GM18520 (cell line): ENCODE results near the gene PLCB2.

Source experiments
- ATAC-seq: cut with Tn5 transposase; IDR thresholded peaks from one replicate; pipeline ENCODE4 v1.9.1; 2021; ENCODE audit not compliant: unreplicated experiment

PLCB2 gene

GRCh38 chr15:40252141-40252437 is 55.6 kb downstream of the PLCB2 start:
- no peak for ATAC-seq

DNA sequence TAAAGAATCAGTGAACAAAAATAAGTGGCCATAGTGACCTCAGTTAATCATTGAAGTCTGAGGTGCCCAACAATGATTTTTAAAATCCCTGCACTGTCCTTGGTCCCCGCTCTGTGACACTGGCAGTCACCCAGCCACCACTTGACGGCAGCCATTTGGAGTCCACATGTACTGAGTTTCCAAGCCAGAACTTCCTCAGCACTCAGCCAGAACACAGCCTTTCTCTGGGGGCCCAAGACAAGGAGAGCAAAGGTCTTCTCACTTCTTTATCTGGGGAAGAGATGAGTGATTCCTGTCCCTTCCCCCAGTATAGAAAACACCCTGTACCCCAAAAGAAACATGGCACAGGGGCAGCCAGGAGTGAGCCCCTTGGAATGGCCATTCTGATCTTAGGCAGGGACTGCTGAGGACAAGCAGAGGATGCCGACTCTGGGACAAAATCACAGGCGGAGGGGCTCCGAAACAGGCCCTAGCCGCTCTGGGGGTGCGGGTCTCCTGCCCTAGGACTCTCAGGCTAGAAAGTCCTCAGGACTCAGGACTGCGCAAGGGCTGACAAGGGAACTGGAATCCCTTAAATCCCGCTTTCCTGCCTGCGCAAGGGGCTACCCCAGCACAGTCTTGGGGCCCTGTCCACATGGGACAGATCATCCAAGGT is 56.1 kb downstream of the PLCB2 start:
- ATAC-seq = no peak

- no peak for ATAC-seq
Measured at GRCh38 chr15:40250771-40251483, 56.8 kb downstream of the PLCB2 start.

- no peak for ATAC-seq
Measured at GRCh38 chr15:40250304-40250656, 57.5 kb downstream of the PLCB2 start.

DNA sequence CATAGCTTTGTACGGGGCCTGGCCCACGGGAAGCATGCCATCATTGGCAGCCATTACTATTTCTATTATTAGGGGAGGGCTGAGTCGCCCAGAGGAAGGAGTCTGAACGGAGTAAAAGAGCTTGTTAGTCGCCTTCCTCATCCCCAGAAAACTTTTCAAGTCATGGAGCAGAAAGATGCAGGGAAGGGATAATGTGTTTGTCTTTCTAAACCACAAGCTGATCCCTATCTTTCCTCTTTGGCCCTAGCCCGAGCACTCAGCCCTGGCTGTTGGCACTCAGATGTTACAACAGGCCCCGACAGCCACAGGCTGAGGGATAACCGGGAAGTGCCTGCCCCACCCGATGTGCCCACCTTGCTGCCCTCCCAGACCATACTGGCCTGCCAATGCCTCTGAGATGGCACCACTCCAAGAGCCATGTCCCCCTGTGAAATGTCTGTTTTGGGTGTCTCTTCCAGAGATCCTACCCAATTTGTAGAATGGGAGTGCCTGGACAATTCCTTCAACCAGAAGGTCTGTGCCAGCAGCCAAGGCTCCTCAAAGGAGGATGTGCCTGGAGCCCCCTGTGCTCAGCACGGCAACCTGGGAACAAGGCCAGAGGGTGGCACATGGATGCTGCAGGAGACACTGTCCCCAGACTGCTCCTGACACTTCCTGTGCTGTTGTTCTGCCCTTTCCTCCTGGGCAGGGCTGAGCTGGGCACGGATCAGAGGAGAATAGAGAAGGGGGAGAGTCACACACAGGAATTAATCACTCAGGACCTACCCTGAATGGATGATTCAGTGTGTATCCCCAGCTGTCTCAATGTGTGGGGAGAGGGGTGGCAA is 58.0 kb downstream of the PLCB2 start:
- no peak for ATAC-seq

GRCh38 chr15:40248006-40248783 is 59.5 kb downstream of the PLCB2 start:
- no peak for ATAC-seq

DNA sequence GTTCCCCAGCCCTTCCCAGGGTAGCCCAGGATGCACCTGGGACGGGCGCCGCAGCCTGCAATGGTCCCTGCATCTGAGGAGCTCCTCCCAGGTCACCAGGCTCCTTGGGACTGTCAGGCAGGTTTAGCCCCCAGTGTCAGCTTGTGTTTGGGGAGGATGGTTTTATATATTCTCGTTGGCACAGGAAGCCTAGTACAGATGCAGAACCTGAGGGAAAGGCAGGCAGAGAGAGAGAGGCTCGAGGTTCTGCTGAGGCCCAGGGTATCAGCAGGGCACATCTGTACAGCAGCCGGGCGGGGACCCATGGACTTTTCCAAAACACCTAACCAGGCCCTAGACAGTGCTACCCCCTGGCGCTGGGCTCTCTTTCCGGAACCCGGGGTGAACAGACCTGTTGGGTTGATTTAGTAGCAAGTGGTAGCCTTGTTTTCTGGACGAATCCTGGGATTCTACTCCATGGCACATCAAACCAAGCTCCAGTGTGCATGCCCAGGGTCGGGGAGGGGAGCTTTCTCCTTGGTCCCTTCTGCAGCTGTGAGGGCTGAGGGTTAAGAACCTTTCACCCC is 60.2 kb downstream of the PLCB2 start:
- no peak for ATAC-seq

DNA sequence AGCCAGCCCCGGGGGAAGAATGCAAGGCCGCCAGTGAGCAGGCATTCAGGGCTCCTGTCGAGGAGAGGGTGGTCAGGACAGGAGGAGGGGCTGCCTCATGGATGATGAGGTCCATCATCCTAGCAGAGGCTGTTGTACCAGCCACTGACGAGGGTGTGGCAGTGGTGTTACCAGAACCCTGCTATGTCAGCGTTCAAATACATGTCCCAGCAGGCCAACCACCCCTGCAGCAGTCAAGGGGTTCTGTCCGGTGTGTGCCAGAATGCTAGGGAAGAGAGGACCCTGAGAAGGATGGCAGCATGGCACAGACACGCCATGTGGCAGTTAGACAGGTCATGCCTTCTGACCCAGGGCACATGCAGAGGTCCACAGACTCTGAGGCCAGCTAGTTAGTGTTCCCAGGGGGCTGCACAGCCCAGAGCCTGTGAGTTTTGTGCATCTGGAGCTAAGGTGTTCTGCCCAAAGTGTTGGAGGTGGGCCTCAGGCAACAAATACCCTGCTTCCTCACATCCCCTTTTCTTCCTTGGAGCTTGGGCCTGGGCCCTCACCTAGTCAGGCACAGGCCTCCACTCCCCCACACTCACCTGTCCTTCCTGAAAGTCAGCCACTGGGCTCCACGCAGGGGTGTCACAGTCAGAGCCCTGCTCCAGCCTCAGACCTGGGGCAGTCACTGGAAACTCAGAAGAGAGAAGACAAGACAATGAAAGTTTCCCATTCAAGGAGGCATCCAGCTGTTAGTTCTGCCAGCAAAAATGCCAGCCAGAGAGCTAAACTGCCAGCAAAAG is 61.0 kb downstream of the PLCB2 start:
- ATAC-seq = no peak

DNA sequence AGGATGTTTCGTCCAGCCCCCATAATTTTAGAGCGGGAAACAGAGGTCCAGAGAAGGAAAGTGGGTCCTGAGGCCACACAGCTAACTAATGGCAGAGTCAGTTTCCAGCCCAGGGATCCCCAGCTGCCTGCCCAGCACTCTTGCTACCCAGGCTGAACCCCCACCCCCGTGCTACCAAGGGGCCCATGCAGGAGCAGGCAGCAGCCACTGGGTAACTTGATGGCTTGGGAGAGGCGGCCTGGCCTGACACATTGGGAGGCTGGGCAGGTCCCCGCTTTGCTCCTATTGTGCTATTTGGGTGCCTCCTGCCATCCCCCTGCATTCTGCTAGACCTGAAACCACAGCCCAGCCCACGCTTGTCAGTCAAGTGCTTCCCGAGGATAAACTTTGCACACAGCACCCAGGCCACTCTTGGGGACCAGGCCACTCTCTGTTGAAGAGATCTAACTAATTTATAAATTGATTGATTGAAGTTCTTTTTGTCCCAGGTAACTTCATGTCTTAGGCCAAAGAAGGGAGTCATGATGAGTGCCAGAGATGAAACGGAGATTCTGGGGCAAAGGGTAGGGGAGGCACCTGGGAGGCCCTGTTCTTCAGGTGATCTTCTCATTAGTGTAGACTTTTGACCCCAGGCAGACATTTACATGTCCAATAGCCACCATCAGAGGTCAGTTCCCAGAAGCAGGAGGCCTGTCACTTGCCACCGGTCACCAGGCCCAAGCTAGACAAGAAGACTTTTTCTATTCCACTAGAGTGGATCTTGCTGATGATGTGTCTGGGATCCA is 61.9 kb downstream of the PLCB2 start:
- no peak for ATAC-seq

GRCh38 chr15:40244961-40245523 is 62.7 kb downstream of the PLCB2 start:
- no peak for ATAC-seq

GRCh38 chr15:40243126-40243810 is 64.5 kb downstream of the PLCB2 start:
- ATAC-seq = no peak

- ATAC-seq = no peak
Measured at GRCh38 chr15:40242601-40243000, 65.1 kb downstream of the PLCB2 start.

DNA sequence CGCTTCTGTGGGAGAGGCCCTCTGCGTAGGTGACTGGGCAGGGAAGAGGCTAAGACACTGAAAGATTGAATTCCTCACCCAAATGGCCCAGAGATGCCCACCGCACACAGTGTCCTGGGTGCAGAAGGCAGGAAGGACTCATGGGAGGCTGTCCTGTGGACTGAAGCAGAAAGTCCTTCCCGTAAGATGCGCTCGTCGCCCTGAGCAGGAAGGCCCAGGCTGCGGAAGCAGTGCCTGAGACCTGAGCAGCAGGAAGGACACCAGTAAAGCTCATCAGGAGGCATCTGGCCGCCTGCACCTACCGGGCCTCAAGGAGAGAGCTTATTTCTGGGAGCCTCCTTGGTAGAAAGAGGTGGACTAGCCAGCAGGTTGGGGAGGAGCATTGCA is 65.5 kb downstream of the PLCB2 start:
- no peak for ATAC-seq

DNA sequence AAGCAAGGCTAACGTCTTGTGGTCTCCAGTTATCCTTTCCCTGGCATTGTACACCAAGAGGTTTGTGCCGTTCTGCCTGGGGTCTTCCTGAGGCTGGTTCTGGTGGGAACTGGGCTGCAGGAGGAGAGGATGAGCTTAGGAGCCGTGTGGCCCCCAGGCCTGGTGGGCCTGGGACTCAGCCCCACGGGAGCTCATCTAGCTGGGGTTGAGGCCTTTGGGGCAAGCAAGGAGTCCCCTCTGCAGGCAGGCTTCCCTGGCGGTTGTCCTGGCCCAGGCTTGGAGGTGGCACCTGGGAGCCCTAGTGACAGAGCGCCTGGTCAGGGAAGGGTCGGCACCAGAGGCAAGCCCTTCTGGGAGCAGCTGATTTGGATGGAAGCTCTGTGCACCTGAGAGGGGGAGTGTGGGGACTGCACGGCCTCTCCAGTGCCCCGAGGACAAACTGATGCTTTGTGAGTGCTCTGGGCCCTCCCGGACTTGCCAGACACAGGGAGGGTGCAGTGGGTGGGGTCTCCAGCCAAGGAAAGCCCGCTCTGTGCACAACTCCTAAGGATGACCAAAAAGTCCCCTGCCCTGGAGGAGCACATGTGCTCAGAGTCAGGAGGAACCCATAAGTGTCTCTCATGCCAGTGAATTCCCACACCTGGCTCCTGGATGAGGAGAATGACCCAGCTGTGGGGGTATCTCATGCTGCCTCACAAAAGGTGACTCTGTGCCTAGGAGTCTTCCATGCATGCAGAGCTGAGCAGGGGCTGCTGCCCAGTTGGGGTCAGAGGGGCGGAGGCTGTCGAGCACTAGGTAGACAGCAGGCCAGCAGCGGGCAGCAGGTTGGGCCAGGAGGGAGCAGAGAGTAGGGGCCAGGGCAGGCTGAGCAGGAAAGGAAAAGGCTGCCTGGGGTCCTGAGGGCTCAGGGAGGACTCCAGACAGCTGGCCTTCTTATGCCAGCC is 66.2 kb downstream of the PLCB2 start:
- ATAC-seq = no peak

DNA sequence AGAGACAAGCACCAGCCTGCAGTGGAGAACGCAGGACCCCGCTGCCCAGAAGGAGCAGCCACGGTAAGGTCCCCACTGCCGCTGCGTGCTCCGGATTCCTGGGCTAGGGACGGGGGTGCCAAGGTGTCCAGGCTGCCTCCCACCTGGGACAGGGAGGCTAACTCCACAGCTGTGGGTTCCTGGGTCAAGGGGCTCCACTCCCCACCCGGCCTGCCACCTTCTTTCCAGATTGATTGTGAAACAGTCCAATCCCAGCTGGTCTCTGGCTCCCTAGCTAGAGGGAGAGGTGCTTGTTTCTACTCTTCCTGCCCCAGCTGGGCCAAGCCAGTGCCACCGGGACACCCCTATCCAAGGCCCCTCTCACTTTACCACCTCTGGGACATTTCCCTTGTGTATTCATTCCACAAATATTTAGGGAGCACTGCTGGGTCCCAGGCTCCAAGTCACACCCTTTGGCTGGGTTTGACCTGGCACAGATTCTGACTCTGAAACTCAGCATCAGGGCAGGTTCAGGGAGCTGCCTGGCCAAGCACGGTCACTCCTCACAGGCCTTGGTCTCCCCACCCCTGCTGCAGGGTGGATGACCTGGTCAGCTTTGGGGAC is 67.0 kb downstream of the PLCB2 start:
- no peak for ATAC-seq

DNA sequence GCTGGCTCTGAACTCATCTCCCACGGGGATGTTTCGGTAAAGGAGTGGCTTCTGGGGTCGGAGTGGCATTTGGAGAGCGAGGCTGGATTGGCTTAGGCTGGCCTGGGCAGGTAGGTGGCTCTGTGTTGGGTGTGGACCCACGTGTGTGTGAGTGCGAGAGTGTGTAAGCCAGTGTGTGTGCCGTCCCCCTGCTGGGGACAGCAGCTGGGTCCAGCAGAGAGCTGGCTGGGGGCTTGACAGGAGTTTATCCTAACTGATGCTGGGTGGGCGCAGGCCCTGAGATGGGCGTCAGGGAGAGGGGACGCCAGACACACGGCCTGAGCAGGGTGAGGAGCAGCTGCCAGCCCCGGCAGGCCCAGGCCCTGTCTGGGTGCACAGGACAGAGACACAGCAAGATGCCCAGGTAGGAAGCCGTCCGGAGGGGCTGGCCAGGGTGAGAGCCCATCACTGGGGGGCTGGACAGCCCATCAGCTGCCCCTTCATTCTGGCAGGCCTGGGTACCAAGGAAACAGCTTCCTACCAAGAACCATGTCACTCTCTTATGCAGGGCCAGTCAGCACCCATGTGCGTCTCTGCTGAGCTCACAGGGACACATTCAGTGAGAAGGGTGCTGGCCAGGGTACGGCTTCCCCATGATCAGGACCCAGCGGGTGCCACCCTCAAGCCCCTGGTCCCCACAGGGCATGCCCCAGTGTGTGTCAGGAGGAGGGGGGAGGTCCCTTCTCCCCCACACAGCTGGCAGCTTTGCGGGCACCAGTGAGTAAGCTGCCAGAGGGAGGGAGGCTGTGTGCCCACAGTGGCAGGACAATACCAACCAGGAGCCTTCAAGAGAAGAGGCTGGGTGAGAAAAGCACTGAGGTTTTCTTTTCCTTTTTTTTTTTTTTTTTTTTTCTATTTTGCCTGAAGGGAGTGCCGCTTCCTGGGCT is 67.8 kb downstream of the PLCB2 start:
- ATAC-seq = no peak
